Panc1 (cell line): ENCODE results near the gene CDKN2D.

Experiments
- CTCF ChIP-seq: fragments of 450-650 bp; IDR thresholded peaks from 2 replicates; pipeline ENCODE4 v1.5.1; 2017; ENCODE audit warnings: mild to moderate bottlenecking
- POLR2AphosphoS5 ChIP-seq: IDR thresholded peaks from 2 replicates; pipeline ENCODE4 v1.6.1; 2012; ENCODE audit warnings: mild to moderate bottlenecking, low read depth, low read length, moderate library complexity
- REST ChIP-seq, 2 experiments: IDR thresholded peaks; 2 replicates each; pipeline ENCODE4 v1.6.1; 2011 to 2012; ENCODE audit warnings: low read depth in 2 of 2, control low read depth in 1 of 2, low read length in 1 of 2, mild to moderate bottlenecking in 1 of 2, moderate library complexity in 1 of 2; ENCODE audit not compliant: insufficient read depth in 1 of 2
- SIN3A ChIP-seq: IDR thresholded peaks from 2 replicates; pipeline ENCODE4 v1.6.1; 2012; ENCODE audit warnings: low read depth, mild to moderate bottlenecking, low read length, moderate library complexity, borderline replicate concordance; ENCODE audit not compliant: insufficient read depth

GRCh38 chr19:10533646-10534386 lies 35.0 kb downstream of the CDKN2D start:
- TF ChIP-seq CTCF (no peak), SIN3A (no peak), REST (IDR thresholded peaks at IDR 0.05; ENCODE audit: insufficient read depth in 1 of 2, low read depth in 2 of 2, low read length in 1 of 2) (no peak), POLR2AphosphoS5 (no peak)
